GM19099 (cell line): ENCODE measurements around the gene OSBPL3.

Experiments used
- POLR2A ChIP-seq: IDR thresholded peaks from 3 replicates; pipeline ENCODE4 v1.6.1; 2011; ENCODE audit warnings: low read depth; ENCODE audit not compliant: insufficient read length; ENCODE audit errors: extremely low read depth

OSBPL3 gene

DNA sequence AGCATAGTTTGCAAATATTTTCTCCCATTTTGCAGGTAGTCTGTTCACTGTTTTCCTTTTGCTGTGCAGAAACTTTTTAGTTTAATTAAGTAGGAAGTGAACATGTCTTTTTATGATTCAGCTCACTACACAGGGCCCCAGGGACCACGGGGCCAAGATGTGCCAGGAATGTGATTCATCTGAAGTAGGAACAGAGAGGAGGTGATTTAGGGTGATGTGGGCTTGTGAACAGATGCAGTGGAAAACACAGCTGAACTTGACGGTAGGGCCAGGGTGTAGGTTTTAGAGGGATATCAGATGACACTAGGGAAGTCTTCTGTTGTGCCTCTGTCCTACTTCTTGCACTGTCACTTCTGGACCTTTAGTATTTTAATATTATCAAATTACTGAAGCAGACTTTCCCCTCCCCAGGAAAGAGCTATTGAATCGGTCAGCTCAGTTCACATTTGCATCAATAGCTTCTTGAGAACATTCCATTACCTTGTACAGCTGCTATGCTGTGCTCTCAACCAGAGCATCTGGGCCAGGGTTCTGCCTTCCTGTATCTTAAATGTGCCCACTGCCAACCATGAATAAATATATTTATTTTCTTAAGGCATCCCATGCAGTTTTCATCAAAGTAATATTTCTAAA, 96.9 kb downstream of the OSBPL3 start:
- TF ChIP-seq POLR2A, result no peak

DNA sequence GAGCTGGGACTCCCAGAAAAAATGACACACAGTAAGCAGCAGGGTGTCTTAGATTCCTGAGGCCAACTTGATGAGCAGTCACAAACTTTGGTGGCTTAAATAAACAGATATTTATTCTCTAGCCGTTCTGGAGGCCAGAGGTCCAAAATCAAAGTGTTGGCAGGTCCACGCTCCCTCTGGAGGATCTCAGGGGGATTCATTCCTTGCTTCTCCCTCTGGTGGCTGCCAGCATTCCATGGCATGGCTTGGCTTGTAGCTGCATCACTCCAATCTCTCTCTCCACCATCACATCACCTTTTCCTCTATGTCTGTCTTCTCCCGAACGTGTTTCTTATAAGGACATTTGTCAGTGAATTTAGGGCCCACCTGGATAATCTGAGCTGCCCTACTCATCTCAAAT, 98.4 kb downstream of the OSBPL3 start:
- no peak for TF ChIP-seq POLR2A

DNA sequence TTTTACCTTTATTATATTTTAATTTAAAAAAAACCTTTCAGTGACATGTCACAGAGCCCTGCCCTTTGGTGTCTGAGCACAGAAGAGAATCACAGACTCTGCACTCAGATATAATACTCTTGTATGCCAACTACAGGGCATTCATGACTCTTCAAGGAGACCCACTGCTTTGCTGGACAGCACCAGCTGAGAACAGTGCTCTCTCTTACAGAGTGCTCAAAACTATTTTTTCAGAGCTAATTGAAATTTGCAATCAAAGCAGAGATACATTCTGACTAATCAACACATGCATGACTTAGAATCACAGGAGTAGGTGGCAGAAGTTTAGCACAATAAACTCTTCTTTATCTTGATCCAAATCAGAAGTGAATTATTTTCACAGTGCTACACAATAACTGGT, 99.1 kb downstream of the OSBPL3 start:
- TF ChIP-seq POLR2A, result no peak

DNA sequence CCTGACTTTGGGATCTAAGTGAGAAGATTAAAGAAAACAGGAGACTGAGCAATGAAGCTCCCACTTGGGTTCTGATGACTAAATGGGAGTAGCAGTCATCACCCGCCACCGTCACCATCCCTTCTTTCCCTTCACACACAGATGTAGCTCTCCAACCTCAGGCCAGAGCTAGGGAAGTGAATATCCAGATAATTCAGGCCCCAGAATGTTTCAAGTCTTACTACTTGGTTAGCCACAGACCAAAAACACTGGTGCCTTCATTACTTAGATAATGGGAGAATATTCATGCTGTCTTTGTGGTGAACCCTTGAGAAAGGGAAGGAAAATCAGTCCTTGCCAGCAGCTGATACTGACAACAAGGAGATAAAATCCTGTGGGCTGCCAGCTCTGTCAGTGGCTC, 100.7 kb downstream of the OSBPL3 start:
- TF ChIP-seq POLR2A, result no peak

GRCh38 chr7:24877790-24878311, 102.1 kb downstream of the OSBPL3 start:
- no peak for TF ChIP-seq POLR2A

DNA sequence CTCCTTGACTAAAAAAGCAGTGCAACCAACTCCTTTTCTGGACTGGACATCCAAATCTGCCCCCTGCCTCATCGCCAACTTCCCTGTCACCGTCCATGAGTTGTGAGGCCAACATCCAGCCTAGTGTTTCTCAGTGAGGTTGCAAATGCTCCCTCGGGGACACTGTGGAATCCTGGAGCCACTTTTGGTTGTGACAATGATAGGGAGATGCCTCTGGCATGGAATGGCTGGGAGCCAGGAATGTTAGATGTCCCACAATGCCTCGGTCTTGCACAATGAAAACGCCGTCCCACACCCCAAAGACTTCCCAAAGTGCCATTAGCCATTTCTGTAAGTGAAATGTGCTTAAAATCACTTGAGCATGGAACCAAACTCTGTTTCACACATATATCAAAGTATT, 105.2 kb downstream of the OSBPL3 start:
- no peak for TF ChIP-seq POLR2A

- TF ChIP-seq POLR2A, result no peak
Measured at GRCh38 chr7:24873944-24874343, 106.0 kb downstream of the OSBPL3 start.

DNA sequence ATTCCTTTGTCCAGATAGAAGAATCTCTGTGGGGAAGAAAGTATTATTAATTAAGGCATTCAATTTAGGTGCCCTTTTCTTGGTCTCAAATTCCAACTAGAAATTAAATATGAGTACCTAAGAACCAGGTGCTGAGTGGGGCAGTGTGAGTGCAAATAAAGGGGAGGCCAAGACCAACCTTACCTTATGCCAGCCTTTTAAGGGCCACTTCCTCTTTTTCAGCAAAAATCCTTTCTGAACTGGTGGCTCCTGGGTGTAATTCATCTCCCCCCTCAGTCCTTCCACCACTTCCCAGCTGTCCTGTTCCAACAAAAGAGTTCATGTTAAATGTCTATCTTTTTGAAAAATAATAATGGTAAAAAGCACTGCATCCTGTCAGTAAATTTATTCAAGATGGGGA, 108.2 kb downstream of the OSBPL3 start:
- no peak for TF ChIP-seq POLR2A

- TF ChIP-seq POLR2A, result no peak
Measured at GRCh38 chr7:24870766-24871165, 109.2 kb downstream of the OSBPL3 start.

- no peak for TF ChIP-seq POLR2A
Measured at GRCh38 chr7:24869572-24869971, 110.4 kb downstream of the OSBPL3 start.

GRCh38 chr7:24868741-24869140, 111.2 kb downstream of the OSBPL3 start:
- TF ChIP-seq POLR2A, result no peak

- no peak for TF ChIP-seq POLR2A
Measured at GRCh38 chr7:24866004-24866615, 113.9 kb downstream of the OSBPL3 start.

GRCh38 chr7:24864214-24864817, 115.7 kb downstream of the OSBPL3 start:
- TF ChIP-seq POLR2A, result no peak

- TF ChIP-seq POLR2A, result no peak
Measured at GRCh38 chr7:24863626-24864025, 116.4 kb downstream of the OSBPL3 start.

GRCh38 chr7:24862461-24862860, 117.5 kb downstream of the OSBPL3 start:
- TF ChIP-seq POLR2A, result no peak

DNA sequence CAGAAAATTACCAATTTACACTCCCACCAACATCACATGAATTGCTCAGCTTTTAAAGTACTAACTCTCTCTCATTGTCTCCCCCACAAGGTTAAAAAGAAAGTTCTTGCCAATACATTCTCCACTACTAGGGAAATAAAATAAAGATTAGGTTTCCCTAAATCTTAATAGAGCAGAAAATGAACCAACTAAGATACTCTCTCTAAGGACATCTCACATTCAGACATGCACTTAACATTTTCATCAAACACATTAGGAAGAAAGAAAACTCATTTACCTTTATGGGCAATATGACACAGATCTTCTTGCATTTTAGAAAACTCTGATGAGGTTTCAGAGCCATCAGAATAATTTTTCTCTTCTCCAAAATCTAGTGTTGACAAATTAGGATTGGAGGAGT, 118.6 kb downstream of the OSBPL3 start:
- TF ChIP-seq POLR2A, result no peak
